Measurements from ENCODE around the gene AK5.
"Not testable (repeated sequence)": the region's sequence is repeated elsewhere in the genome, so short reads cannot be mapped to it uniquely, and the experiment has no call there.

The AK5 gene

DNA sequence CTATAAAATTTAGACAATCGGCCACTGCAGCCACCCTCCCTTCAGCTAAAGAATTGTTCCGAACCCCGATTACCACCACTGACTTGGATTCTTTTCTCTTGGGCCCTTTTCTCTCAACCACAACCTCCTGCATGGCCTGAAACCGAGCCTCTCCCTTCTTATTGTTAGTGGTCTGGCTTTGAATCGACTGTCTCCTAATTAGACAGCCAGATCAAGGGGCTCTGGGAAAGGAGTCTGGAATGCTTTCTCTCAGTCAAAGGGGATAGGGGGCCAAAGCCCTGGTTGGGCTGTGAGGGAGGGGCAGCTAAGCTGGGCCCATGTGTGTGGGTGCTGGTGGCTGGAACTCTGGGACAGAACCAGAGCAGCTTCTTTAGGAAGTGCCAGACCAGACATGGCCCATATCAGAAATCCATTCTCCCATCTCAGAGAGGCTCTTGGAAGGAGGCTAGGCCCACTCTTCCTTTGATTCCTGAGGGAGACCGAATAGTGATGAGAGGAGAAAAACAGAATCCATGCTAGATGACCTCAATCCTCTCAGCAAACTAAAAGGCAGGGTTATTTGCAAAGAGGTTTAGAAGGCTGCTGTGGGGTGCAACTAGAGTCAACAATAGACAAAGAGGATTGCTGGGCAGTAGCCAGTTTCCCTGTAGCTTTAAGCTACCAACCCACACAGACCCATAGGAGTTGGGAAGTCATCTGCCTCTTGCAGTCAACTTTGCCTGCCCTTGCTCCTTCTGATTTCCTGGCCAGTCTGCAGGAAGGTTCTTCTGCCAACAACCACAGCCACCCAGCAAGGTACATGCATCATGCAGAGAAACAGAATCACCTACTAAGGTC, 117.6 kb downstream of the AK5 start:
- DNase-seq (ENCODE audit: low spot score) = no peak

DNA sequence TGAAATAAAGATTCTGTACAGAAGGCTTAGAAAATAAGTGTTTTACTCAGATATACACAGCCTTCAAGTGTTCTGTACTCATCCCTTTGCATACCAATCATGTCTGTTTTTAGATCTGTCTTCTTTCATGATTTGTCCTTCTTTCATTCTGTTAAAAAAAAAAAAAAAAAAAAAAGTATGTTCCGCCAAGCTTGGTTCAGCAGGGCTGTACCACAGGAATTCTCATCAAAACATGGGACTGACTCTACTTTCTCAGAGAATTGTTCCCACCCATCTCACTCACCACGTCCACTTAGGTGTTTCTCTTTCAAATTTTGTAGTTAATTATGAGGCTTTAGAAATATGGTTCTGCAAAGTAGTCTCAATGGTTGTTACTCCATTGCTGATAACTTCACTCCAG, 119.0 kb downstream of the AK5 start:
- DNase-seq (ENCODE audit: low spot score) = no peak

DNA sequence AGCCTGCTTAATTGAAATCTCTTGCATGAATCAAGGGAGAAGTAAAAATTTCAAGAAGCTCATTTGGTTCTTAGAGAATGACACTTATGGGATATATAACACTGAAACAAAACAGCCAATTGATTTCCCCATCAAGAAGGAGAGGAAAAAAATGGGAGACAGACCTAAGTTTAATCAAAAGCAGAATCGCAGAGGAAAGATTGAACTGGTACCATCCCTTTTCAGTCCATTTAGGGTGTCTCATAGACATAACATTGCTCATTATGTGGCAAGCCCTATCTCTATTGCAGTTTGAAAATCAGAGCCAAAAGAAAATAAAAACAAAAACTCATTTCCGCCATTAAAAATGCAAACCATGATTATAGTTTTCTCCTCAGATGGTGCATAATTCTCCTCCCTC, 119.6 kb downstream of the AK5 start:
- DNase-seq (ENCODE audit: low spot score) = no peak

DNA sequence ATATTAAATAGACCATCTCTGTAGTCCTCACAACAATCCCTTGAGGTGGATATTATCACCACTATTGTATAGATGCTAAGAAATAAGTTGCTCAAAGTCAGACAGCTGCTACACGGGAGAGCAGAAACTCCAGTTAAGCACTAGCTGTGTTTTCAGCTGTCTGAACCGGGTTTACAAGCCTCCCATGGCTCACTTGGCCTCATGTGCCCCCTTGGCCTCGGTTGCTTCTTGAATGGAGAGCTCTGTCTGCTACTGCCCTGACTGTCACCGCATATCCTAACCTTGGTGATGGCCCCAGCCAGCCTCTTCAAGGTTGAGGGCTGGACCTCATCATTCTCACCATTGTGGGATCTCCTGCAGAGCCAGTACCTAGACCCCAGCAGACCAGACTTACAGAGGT, 123.4 kb downstream of the AK5 start:
- DNase-seq (ENCODE audit: low spot score) = no peak

DNA sequence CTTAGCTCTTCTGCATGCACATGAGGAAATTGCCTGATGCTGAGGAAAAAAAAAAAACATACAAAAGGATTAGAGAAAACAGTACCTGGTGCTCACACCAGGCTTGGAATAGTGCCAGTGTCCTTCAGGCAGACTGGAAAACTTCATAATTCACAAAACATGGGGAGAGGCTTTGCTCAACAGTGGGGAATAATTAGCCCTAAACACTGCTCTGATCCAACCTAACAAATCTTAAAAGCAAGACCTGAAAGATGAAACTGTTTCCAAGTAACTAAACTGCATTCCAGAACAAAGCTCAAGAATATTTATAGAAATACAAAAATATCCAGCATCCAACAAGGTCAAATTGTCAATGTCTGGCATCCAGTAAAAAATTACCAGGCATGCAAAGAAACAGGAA, 124.8 kb downstream of the AK5 start:
- DNase-seq (ENCODE audit: low spot score) = no peak

DNA sequence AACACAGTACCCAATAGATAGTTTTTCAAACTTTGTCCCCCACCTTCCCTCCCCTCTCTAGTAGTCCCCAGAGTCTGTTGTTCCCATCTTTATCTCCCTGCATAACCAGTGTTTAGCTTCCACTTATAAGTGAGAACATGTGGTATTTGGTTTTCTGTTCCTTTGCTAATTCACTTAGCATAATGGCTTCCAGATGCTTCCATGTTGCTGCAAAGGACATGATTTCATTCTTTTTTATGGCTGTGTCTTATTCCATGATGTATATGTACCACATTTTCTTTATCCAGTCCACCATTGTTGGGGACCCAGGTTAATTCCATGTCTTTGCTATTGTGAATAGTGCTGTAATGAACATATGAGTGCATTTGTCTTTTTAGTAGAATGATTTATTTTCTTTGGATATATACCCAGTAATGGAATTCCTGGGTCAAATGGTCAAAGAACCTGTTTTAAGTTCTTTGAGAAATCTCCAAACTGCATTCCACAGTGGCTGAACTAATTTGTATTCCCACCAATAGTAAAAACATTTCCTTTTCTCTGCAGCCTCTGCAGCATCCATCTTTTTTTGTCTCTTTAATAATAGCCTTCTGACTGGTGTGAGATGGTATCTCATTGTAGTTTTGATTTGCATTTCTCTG, 126.0 kb downstream of the AK5 start:
- DNase-seq (ENCODE audit: low spot score) = no peak

DNA sequence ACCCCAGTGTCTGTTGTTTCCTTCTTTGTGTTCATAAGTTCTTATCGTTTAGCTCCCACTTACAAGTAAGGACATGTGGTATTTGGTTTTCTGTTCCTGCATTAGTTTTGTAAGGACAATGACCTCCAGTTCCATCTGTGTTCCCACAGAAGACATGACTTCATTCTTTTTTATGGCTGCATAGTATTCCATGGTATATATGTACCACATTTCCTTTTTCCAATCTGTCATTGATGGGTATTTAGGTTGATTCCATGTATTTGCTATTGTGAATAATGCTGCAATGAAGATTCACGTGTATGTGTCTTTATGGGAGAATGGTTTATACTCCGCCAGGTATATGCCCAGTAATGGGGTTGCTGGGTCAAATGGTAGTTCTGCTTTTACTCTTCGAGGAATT, 127.1 kb downstream of the AK5 start:
- DNase-seq (ENCODE audit: low spot score) = not testable (repeated sequence)

DNA sequence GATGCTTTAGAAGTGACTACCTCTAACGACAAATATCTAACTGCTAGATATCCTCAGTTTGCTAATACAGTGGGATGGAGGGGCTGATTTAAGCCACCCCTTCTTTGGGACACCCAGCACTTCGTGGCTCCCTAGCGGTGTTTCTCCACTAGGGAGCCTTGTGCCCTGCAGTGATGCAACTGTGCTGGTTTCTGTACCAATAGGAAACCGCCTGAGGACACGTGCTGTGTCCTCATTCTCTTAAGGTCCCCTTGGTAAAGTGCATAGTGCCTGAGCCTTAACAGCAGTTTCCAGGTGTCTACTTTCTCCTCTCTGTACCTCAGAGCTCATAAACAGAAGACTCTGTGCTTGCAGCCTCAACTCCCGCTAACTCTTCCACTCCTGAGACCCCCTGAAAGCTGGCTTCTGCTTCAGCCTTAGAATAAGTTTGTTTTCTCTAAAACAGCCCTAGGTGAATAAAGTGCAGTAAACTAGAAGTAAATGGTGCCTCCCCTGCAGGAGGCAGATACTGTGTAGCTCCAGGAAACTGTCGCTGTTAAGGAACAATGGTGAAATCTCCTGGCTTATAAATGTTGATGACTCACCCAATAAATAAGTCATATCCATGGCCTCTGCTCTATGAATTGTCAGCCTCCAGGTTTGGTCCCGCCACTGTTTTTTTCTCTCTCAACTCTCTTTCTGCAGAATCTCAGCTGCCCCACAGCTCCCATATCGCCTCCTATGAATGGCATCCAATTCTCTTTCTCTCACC, 130.4 kb downstream of the AK5 start:
- no peak for DNase-seq (ENCODE audit: low spot score)

DNA sequence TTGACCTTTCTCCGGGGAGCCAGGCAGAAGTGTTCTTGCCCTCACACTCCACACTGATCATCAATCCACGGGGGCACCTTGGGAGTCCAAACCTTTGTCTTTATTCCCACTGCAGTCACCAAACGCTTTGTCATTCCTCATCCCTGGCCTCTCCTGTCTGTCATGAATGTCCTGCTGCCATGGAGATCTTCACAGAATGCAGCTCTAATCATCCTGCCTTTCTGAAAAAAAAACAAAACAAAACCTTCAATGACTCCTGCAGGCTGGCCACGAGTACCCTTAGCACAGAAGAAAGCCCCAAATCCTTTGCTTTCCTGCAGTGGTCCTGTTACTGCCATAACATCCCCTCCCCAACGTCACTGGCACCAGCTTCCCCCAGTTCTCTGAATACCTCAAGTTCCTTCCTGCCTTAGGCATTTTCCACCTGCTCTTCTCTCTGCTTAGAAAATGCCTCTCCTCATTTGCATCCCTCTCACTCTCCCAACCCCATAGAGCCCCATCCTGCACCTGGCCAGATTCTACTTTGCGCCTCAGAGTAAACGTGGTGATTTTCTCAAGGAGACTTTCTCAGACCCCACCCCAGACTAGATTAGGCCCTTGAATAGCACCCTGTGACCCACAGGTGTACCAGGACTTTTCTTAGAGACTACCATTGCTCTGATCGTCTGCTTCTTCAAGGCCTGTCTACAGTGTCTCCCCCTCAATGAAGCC, 131.2 kb downstream of the AK5 start:
- no peak for DNase-seq (ENCODE audit: low spot score)

DNA sequence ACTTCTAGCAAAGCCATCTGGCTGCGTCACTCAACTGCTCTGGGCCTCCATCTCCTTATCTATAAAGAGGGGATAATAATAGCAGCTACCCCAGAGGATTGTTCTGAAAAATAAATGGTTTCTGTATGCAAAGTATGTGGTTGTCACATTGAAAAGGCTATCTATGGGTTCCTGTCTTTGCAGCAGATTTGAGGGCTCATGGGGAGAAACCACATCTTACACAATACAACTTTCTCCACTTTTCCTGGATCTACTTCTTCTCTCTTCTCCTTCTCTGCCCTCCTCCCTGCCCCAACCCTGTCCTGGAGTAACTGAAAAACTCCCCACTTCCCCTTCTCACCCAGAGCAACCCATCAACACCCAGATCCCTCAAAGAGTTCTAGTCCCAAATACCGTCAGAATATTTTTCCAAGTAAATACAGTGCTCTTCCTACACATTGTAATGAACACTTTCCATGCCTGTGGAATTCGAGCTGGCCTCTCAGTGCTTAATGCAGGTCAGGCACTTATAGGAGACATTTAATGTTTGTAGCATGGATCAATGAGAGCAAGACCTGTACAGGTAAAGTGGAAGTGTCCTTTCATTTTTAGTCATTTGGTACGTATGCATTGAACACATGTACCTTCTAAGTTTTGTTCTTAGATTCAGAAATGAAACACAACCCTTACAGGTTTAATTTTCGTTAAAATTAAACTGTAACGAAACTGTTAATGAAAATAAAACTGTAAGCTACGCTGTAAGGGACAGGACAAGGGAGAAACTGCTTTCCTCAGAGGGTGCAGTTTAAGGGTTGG, 131.9 kb downstream of the AK5 start:
- DNase-seq (ENCODE audit: low spot score) = no peak

DNA sequence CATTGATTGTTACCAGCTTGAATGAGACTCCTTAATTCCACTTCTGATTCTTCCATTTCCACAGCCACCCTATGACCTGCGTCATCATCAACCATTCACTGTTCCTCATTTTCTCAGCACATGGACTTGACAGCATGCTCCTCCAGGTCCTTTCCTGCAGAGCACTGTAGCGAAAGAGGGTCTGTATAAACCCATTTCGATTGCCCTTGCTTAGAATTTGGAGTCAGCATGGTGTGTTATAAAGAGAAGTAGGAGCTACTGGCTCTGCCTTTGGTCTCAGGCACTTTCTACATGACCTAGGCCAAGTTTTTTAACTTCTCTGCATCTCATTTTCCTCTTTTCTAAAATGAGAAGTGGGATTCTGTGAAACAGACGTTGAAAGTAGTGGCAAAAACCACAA, 133.8 kb downstream of the AK5 start:
- DNase-seq (ENCODE audit: low spot score) = no peak

DNA sequence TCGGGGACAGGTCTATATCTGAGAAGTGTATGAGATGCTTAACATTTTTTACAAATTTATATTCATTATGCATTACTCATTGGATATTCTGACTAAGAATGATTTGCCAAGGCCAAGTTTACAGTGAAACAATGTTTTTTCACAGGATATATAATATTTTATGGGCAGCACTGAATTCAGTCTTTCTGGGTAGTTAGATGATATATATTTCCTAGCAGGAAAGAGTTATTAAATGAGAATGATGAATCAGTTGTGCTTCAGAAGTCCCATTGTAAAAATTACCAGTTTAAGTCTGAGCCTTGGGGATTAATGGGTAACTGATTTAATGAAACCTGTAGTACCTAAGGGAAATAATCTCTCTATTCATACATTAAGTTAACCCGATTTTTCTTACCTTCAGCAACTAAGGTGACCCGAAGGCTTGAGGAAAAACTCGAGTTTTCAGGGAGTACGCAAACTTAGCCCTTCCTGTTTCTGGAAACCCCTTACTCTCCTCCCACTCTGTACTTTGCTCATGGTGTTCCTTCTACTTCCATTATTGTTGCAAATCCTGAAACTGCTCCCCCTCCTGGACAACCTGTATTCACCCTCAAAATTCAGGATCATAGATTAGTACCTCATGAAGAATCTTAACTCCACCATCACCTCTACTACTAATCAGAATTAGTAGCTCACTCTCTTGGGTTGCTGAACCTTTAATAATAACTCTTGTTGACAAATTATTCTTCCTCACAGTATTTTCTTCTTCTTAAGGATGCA, 135.1 kb downstream of the AK5 start:
- DNase-seq (ENCODE audit: low spot score) = no peak

DNA sequence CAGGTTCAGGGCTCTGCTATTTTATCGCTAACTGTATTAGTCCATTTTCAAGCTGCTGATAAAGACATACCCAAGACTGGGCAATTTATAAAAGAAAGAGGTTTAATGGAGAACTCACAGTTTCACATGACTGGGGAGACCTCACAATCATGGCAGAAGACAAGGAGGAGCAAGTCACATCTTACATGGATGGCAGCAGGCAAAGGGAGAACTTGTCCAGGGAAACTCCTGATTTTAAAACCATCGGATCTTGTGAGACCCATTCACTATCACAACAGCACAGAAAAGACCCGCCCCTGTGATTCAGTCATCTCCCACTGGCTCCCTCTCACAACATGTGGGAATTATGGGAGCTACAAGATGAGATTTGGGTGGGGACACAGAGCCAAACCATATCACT, 136.2 kb downstream of the AK5 start:
- DNase-seq (ENCODE audit: low spot score) = not testable (repeated sequence)

DNA sequence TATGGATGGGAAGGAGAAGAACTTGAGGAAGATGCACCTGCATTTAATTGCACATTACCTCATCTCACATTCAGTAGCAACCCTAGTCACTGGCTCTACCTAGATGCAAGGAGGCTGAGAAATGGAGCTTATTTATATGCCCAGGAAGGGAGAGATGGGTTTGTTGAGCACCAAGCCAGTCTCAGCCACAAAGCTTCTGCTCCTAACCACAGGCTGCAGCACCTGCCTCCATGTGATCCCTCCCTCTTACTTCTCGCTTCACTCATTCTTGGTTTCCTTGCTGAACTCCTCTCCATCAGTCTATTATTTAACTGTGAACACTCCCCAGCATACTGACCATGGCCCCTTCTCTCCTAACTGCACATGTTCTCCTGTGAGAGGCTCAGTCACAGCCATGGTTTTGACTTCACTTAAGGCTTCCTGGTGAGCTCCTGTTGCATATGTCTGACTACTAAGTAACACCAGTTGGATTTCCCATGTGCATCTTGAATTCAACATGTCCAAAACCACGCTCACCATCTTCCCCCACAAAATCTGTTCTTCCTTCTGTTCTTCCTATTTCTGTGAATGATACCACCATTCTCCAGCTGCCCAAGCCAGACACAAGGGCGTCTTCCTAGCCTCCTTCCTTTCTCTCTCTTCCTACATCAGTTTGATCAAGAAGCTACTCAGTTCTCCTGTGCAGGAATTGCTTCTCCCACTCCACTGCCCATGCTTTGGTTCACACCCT, 139.8 kb downstream of the AK5 start:
- DNase-seq (ENCODE audit: low spot score) = peak; percentile 15

DNA sequence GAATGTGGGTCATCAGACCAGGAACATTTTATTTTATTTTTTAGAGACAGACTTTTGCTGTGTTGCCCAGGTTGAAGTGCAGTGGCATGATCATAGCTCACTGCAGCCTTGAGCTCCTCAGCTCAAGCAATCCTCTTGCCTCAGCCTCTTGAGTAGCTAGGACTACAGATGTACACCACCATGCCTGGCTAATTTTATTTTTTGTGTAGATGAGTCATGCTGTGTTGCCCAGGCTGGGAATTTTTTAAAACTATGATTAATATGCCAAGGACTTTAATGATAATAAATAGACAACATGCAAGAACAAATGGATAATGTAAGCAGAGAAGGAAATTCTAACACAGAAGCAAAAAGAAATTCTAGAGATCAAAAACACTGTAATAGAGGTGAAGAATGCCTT, 142.4 kb downstream of the AK5 start:
- DNase-seq (ENCODE audit: low spot score) = no peak

DNA sequence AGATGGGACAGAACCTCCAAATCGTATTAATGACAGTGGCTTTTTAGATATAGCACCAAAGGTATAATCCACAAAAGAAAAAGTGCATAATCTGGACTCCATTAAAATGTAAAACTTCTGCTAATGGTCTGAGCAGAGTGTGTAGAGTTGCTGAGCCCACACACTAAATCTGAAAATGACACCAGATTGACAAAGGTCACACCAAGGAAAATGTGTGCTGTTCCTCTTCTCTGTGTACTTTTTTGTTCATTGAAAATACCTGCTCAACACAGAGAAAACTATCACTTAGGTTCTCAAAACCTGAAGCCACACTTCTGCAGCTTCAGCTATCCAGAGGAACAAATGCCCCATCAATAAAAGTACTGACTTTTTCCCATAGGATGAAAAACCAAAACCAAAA, 146.2 kb downstream of the AK5 start:
- DNase-seq (ENCODE audit: low spot score) = no peak

DNA sequence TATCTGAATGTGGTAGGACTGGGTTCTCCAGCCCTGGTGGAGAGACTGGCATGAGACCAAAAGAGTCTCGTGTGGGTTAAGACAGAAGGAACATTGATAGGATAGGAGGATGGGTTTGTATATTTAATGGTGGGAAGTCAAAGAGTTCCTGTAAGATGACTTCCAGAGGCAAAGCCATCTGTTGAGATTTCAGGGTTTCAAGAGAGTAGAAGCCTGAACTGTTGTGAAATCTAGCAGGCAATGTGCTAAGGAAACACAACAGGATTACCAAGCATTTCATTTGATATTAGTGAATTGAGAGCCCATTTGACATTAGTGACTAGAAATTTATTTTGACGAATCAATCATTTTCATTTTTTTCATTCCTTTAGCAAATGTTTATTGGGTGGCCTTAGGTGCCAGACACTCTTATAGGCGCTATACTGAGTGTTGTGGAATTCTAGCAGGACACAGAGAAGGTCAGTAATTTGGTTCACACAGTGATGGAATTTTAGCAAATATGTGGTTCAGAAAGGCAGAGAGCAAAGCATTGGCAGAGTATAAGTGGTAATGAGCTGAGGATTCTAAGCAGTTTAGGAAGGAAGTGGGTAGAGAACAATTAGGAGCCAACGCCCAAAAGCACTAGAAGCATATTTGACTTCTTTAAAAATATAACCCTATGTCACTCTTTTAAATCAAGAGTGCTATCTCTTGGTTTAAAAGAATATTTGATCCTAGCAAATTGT, 149.3 kb downstream of the AK5 start:
- DNase-seq (ENCODE audit: low spot score) = peak; percentile 52

DNA sequence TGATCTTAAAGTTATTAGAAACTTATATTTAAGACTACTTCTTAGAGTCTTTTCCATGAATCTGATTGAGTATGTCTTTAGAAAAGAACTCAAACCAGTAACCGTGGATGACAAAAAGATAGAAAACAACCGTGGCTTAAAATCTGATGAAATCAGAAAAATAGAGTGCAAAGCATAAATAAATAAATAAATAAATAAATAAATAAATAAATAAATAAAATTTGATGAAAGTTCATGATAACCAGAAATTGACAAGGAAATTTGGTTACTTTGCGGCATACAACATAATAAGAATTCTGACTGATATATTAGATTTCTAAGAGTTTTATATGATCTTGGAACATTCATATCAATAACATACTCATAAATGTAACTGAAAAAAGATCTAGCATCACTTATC, 152.1 kb downstream of the AK5 start:
- no peak for DNase-seq (ENCODE audit: low spot score)

DNA sequence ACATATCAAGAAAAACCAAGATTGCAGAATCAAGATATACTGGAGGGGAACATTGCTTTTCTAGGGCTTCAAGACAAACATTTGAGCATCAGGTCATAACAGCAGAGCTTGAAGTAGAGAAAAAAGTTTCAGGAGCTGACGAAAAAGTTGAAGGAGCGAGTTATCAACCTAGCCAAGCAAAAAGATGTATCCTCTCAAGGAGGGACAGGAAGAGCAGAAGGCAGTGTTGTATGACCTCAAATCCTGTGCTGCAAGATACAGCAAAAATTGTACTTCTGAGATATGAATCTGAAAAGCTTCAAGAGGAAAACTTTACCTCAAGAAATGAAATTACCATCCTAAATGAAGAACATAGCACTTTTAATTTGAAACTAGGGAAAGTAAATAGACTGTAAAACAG, 153.1 kb downstream of the AK5 start:
- DNase-seq (ENCODE audit: low spot score) = no peak

All from CD4-positive, alpha-beta T cell treated with Interleukin-15 for 4 hours (primary cell).